ENCODE results near the gene TNFSF10. TPM values are rescaled to one million over a fixed set of nuclear protein-coding genes. Genes with fewer than 3 reads are reported as not detected.

Gene TNFSF10
- polyA plus RNA-seq, 1 experiment = 2.3 TPM

GRCh38 chr3:172559020-172559419 lies 35.8 kb upstream of the TNFSF10 start:
- POLR2A ChIA-PET = no interaction called here

GRCh38 chr3:172557515-172558220 lies 34.4 kb upstream of the TNFSF10 start:
- no peak for TF ChIP-seq CTCF (IDR thresholded peaks at IDR 0.05; ENCODE audit: low read depth, low read length)
- Histone ChIP-seq H3K27ac (ENCODE audit: low read depth, low read length) (peak overlapping the region; percentile 12), H3K27me3 (ENCODE audit: control insufficient read depth, insufficient read depth, low read length) (no peaks in the 10 kb centered on the region), H3K9me3 (ENCODE audit: control insufficient read depth, insufficient read depth, low read length) (no peaks in the 10 kb centered on the region), H3K4me3 (ENCODE audit: low read depth, low read length) (no peak overlapping the region)
- ChIA-PET CTCF (interaction anchor here (0.6 kb wide), 1 partner anchor 65 kb away, joined by 3 read pairs; no protein-coding TSS in a partner anchor), POLR2A (interaction anchor here (0.6 kb wide), 1 partner anchor 95 kb away, joined by 3 read pairs; no protein-coding TSS in a partner anchor)
- no peak for DNase-seq (ENCODE audit: low read depth, low spot score)

More at GRCh38 chr3:172559020-172559419, 35.8 kb upstream of the TNFSF10 start:
- DNase-seq (ENCODE audit: low read depth, low spot score) = no peak
- CTCF ChIA-PET = no interaction called here
- no peak overlapping the region for H3K27ac ChIP-seq (ENCODE audit: low read depth, low read length)
- no peak for TF ChIP-seq CTCF (IDR thresholded peaks at IDR 0.05; ENCODE audit: low read depth, low read length)
- H3K9me3 ChIP-seq (ENCODE audit: control insufficient read depth, insufficient read depth, low read length) = no peaks in the 10 kb centered on the region
- no peaks in the 10 kb centered on the region for H3K27me3 ChIP-seq (ENCODE audit: control insufficient read depth, insufficient read depth, low read length)
- H3K4me3 ChIP-seq (ENCODE audit: low read depth, low read length) = no peak overlapping the region

- Histone ChIP-seq H3K27me3 (ENCODE audit: control insufficient read depth, insufficient read depth, low read length) (no peaks in the 10 kb centered on the region), H3K9me3 (ENCODE audit: control insufficient read depth, insufficient read depth, low read length) (no peaks in the 10 kb centered on the region), H3K27ac (ENCODE audit: low read depth, low read length) (no peak overlapping the region), H3K4me3 (ENCODE audit: low read depth, low read length) (no peak overlapping the region)
- no peak for DNase-seq (ENCODE audit: low read depth, low spot score)
- ChIA-PET CTCF (no interaction called here), POLR2A (no interaction called here)
- TF ChIP-seq CTCF (IDR thresholded peaks at IDR 0.05; ENCODE audit: low read depth, low read length) = no peak
Observed at GRCh38 chr3:172553526-172554252, 30.5 kb upstream of the TNFSF10 start.

- CTCF ChIA-PET = no interaction called here
Observed at GRCh38 chr3:172552607-172553006, 29.4 kb upstream of the TNFSF10 start.

More at GRCh38 chr3:172552607-172553006, 29.4 kb upstream of the TNFSF10 start:
- Histone ChIP-seq H3K4me3 (ENCODE audit: low read depth, low read length) (no peak overlapping the region), H3K27me3 (ENCODE audit: control insufficient read depth, insufficient read depth, low read length) (no peaks in the 10 kb centered on the region), H3K27ac (ENCODE audit: low read depth, low read length) (no peak overlapping the region), H3K9me3 (ENCODE audit: control insufficient read depth, insufficient read depth, low read length) (no peaks in the 10 kb centered on the region)
- no peak for TF ChIP-seq CTCF (IDR thresholded peaks at IDR 0.05; ENCODE audit: low read depth, low read length)
- POLR2A ChIA-PET = no interaction called here
- no peak for DNase-seq (ENCODE audit: low read depth, low spot score)

Data from AG04450 (cell line).